ENCODE data around the gene RSU1.
"Not testable (repeated sequence)": the region's sequence is repeated elsewhere in the genome, so short reads cannot be mapped to it uniquely, and the experiment has no call there.

The RSU1 gene

DNA sequence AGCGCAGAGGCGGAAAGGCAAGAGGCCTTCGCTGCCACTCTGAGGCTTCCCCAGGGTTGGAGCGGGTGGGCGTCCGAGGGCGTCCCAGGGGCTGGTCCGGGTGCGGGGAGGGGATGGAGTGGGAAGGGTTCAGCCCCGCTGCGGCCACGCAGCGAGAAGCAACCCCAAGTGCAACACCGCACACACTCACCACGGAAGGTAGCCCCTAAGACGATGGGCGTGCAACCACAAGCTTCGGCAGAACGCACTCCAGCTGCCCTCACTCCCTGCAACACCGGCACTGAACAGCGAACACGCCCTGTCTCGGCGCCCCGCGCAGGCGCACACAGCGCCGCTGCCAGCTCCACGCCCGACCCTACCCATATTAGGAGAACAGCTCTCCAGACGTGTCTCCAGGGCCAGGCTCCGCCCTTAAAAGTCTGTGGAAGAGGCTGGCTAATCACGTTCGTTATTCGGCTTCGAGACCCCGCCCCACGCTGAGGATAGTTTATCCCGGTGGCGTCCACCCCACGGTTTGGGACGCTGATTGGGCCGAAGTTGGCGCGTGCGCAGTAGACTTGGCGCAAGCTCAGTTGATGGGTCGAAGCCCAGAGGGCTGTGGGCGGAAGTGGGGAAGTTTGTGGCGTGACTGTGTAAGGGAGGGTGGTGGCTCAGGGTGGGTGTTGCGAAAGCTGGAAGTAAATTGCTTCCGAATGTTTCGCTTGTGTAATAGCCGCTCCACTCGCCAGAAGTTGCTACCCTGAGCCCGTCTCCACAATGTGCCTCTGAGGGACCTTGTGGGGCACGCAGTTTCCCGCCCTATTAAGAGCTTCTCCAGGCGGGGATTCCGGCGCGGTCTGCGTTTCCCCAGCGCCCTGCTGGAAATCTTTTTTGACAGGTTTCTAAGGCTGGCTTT is at the start of gene RSU1:
RSU1 (minus strand) TSS at position 300 of the 895 bp plus-strand sequence. CDS start 343 bp downstream, outside the sequence.
- peak; percentile 99 for DNase-seq

DNA sequence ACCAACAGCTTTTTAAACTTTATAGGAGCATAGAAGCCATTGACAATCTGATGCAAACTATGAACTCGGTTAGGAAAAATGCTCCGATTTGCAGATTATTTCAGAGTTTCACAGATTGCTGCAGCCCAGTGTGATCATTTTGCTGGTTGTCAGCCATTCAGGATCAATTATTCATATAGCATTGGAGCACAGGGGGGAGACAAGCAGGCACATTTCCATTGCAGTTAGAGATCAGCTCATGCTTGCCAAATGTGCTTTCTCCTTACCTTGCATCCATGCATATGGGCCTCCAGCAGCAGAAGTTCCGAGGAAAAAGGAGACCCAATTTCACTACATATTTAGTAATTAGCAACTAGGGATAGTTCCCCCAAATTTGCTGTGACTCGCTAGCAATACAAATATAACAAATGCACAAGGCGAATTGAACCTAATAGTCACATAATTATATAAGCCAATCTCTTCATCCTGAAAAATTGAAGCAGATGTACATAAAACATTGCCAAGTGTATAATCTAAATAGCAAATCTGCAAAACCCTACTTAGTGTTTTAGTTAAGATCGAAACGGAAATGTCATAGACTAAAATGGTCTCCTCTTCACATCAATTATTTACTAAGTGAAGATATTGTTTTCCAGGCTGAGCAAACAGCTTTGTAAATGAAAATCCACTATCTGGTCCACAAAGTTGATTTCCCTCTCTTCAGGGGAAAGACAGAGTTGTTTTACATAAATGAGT is 49.5 kb upstream of the RSU1 start:
- no peak for DNase-seq

DNA sequence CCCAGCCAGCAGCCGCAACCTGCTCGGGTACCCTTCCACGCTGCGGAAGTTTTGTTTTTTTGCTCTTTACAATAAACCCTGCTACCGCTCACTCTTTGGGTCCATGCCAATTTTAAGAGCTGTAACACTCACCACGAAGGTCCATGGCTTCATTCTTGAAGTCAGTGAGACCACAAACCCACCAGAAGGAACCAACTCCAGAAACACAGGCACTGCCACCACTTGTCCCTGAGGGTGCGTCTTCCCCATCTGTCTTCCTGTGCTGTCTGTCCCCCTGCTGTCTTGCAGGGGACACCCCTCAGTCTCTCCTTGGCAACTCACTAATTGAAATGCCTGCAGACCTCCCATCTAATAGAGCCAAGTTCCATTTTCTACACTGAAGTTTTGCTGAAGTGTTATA is 48.5 kb upstream of the RSU1 start:
- DNase-seq, result no peak

DNA sequence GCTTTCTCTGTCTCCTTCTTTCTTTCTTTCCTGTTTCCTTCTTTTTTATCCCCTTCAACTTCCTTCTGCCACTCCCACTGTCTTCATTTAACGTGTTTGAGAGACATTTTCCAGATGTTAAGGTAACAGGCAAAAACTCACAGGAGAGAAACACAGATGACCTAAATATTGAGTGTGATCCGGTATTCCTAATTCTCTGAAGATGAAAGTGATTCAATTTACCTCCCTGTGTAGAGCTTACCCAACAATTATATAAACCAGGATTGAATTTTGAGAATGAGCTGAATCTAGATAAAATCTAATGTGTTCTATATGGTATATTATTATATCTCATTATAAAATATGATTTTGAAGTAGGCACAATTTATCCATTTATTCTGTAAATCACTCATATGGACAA is 46.5 kb upstream of the RSU1 start:
- no peak for DNase-seq

DNA sequence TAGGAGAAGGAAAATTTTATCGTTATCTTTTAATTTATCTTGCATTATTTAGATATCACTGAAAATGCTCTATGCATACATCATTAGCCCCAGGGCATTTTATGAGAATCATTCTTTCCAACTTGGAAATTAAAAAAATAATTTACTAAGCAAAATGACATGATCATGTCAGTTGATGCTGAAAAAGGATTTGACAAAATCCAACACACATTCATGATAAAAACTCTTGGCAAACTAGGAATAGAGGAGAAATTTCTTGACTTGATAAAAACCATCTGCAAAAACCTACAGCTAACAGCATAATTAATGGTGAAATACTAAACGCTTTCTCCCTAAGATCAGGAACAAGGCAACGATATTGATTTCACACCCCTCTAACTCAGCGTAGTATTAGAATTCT is 40.2 kb upstream of the RSU1 start:
- no peak for DNase-seq

DNA sequence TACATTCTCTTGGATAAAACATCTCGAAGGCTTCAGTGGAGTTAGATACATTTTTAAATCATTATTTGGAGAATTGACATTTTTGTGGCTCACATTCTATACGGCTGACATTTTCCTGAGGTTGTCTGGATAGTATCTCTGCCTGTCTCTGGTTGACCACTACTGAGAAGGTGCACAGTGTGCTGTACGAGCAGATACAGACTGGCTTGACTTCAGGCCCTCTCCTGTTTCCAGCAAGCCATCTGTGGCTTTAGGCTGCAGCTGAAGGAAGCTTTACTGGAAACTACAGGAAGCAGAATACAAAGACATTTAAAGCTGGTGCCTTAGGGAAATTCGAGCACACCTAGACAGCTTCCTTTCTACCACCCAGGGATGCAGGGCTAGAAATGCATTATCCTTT is 39.3 kb upstream of the RSU1 start:
- no peak for DNase-seq

DNA sequence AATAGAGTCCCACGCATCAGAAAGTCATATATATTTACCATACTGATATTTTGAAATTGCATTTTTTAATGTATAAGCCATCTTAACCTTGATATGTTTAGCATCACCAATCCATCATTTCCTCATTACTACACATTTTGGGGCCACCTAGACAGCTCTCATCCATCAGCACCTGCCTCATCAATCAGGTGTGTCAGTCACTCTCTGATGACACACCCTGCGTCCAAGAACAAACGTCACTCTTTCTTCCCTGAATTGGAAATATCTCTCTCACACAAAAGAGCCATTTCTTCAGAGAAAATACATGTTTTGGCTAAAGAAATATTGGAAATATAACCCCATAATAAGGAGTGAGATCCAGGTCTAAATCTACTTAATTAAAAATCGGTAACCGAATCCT is 38.9 kb upstream of the RSU1 start:
- no peak for DNase-seq

DNA sequence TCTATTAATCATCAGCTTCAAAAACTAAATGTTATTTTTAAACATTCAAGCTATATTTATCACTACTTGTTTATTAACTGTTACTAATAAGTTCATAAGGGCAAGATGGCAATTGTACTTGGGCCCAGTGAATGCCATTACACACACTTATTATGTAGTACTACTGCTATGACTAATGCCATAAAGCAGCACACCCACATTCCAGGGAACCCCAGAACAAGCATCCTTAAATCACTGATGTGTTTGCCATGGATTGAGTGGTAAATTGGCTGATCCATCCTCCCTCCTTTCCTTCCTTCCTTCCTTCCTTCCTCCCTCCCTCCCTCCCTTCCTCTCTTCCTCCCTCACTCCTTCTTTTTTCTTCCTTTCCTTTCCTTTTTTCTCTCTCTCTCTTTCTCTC is 37.4 kb upstream of the RSU1 start:
- peak; percentile 47 for DNase-seq

DNA sequence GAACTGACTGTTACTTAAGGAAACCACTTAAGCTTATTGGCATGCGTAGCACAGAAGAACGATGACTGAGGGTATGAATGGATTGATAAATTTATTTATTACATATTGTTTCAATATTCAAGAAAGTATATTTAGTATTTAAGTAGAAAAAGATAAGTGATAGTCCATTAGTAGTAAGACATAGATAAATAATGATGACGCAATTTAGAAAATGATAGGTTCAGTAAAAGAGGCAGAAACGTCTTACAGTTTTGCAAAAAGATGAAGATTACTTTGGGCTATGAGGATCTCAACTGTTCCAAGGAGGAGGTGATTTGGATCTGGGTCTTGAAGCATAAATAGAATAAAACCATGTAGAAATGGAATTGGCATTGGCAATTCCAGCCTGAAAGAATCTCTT is 36.6 kb upstream of the RSU1 start:
- DNase-seq, result no peak

DNA sequence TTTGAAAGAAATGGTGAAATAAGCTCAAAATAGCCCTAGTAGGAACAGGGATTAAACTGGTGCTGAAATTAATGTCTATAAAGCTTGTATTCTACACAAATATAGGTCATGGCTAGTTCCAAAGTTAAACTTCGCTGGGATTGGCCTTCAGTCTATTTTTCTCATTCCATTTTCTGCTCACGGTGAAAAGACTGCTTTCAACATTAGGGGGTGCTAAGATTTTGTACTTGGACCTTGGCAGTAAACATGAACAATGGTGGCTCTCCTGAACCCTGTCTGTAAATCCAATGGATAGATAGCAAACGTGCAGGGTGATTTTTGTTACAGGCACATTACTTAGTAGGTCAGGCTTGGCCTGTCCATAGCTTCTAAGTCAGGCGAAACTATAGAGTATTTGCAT is 36.0 kb upstream of the RSU1 start:
- DNase-seq, result no peak

DNA sequence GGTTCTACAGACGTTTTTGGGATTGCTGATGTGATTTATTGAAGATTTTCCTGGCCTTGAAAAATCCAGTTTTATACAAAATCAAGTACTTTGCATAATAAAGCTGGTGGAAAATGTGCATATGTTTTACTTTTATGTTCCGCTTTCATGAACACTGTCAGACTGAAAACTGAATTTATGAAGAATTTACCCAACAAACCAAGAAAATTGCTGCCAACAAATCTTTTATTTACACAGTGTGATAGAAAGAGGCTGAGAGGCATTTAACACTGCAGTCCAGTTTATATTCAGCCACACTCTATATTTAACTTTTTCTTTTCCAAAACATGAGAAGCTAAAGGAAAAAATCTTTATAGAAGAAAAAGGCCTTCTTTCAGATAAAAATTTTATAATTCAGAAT is 35.4 kb upstream of the RSU1 start:
- no peak for DNase-seq

DNA sequence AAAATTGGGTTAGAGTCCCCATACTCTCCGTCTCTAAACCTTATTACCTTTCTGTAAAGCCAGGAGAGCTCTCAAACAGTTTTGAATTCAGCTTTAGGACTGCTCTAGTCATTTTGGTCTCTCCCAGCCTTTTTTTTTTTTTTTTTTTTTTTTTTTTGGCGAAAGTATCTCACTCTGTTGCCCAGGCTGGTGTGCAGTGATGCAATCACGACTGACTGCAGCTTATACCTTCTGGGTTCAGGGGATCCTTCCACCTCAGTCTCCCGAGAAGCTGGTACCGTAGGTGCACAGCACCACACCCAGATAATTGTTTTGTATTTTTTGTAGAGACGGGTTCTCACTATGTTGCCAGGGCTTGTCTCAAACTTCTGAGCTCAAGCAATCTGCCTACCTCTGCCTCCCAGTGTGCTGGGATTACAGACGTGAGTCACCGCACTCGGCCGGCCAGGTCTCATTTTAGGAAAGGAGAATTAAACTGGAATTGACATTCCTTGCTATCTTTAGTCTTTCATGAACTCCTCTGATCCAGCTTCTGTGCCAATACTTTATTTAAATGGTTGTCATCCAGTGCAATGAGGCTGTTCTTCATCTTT is 31.4 kb upstream of the RSU1 start:
- DNase-seq, result peak; percentile 36

DNA sequence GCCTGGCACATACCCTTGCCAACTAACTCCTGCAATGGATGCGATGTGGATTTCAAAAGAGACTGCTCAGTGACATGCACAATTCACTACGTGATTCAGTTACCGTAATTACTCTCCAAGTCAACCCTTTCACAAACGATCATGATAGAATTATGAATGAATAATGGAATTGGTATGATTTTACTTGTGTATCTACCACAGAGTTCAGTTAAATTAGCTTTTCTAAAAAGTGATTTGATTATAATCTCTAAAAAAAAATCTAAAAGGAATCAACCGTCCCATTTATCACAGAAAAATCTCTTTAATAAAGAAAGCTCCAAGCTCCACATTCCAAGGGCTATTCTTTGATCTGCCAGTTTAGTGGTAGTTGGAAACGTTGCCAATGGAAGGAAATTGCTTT is 30.4 kb upstream of the RSU1 start:
- DNase-seq, result no peak

DNA sequence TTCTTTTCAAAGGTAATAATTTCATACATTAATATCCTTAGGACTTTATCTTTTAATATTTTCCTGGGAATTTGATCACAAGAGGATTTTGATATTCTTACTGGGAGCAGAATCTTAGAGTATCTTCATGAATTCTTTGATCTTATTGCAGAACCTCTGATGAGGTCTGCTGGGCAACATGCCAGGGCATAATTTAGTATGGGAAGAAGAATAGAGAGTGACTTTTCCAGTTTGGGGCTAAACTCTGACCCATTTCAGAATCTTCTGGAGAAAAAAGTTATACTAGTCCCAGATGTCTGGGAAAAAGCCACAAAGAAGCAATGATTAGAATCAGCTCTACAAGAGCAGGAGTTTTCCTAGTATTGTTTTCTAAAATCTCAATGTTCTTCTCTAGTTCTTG is 28.0 kb upstream of the RSU1 start:
- DNase-seq, result no peak

DNA sequence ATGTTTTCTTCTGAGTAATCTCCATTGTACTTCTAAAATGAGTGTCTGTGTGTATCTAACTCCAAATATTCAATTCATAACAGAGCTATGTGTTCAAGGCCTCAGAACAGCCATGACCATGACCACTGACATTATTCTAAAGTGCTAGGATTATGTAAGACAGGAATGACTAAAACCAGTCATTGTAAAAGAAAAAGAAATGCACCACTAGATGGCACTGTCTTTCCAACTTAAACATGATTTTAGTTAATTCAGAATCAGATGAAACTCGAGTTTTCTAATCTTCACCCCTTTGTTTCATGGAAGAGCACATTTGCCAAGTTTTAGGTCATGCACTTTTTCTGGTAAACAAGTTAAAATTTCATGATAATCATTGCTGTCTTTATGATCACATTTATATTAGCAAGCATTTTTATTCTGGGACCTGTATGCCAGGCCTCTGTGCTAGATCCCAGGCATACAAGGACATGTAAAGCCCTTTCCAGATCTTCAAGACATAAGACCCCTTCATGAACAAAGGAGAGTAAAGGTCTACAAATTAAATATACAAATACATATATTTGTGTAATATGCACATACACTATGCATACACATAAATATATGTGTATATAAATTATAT is 26.1 kb upstream of the RSU1 start:
- DNase-seq, result peak; percentile 39

DNA sequence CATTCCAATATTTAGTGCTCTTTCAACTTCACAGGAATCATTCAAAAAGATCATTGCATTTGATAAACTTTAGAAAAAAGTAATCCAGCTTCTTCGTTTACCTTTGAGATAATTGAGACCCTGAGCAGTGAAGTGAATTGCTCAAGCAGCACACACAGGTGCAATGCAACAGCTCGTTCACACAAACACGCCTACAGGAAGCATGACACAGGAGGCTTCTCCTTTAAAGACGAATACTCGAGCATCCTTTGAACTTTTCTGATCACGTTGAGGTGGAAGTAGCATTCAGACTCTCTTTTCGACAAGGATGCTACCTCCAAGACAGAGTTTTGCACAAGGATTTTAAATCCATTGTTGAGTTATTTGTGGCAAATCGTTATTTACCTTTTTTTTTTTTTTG is 18.0 kb upstream of the RSU1 start:
- DNase-seq, result no peak

DNA sequence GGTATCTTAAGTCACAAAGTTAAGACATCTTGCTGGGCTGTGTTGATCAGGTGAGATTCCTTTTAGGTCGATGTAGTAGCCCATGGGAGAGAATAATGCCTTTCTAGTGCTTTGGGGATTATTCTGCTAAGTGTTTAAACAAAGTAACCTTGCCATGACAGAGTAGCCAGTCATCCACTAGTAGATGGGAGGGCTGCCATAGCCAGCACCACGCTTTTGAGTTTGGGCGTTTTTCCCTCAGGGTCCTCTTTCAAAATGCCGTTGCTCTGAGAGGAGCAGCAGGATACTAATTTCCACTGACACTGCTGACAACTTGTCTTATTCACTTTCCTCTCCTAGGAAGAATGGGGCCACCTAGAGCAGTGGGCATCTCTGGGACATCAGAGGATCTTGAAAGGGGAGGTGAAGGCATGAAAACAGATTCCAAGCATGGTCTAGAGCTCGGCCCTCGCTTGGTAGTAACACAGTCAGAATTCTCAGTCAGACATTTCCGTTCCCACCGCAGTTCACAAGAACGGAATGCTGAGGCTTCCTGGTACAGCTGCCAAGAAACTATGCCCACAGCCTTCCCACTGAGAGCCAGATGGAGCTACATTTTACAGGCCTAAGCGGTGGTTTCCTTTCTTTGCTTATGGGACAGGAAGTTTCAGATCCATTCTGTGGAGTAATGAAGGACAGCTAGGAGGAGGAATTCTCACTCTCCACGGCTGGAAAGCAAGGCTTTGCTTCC is 15.3 kb upstream of the RSU1 start:
- DNase-seq, result peak; percentile 83

DNA sequence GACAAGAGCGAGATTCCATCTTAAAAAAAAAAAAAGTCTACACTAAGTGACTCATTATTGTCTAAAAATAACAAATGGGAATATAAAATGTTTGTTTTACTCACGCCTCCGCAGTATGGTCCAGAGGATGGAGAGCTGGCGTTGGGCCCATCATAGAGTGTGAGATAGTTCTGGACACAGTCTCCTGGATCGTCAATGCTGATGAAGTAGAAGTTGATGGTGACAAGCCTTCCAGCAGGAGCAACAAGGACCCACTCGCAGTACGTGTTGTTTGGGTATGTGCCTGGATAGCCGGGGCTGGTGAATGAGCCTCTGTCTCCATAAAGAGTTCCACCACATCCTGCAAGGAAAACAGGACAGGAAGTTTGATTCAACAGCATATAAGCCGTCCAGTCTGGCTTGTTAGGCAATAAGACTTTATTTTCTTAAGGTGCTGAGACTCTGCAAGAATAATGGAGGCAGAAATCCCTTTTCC is 11.5 kb upstream of the RSU1 start:
- no peak for DNase-seq

DNA sequence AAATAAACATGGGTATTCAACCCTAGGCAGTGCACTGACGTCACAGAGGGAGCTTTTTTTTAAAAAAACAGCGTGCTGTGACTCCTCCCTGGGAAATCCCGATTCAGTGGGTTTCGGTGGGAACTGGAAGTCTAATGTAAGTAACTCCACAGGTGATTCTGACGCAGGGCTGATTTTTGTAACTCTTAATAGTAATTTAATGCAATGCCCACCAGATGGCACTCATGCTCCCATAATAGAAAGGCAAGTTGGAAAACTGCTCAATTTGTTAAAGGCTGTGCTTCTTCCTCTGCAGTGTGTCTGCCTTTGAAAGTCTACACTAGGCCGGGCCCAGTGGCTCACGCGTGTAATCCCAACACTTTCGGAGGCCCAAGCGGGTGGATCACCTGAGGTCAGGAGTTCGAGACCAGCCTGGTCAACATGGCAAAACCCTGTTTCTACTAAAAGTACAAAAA is 10.9 kb upstream of the RSU1 start:
- DNase-seq, result peak; percentile 22

DNA sequence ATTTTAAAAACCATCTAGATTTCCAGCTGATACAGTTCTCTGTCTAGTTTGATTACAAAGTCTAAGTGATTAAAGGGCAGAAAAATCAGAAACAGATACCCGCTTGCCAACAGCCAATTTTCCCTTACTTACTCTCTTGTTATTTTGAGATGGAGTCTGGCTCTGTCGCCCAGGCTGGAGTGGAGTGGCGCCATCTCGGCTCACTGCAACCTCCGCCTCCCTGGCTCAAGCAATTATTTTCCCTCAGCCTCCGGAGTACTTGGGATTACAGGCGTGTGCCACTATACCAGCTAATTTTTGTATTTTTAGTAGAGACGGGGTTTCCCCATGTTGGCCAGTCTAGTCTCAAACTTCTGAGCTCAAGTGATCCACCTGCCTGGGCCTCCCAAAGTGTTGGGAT is 10.2 kb upstream of the RSU1 start:
- DNase-seq, result not testable (repeated sequence)

DNA sequence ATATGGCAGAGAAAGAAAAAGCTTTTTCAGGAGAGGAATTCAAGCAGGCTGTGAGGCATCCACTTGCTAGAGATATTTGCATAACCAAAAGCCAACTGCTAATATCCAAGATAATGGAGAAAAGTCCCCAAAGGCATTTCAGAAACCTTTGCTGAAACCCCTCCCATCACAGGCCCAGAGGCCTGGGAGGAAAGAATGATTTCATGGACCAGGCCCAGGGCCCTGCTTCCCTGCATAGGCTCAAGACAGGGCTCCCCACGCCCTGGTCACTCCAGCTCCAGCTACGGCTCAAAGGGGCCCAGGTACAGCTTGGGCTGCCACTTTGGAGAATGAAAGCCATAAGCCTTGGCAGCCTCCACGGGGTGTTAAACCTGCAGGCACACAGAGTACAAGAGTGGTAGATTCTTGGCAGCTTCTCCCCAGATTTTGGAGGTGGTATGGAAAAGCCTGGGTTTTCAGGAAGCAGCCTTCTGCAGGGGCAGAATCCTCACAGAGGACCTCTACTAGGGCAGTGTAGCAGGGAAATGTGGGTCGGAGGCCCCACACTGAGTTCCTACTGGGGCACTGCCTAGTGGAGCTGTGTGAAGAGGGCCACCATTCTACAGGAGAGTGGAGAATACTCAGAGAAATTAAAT is 5.6 kb upstream of the RSU1 start:
- no peak for DNase-seq

DNA sequence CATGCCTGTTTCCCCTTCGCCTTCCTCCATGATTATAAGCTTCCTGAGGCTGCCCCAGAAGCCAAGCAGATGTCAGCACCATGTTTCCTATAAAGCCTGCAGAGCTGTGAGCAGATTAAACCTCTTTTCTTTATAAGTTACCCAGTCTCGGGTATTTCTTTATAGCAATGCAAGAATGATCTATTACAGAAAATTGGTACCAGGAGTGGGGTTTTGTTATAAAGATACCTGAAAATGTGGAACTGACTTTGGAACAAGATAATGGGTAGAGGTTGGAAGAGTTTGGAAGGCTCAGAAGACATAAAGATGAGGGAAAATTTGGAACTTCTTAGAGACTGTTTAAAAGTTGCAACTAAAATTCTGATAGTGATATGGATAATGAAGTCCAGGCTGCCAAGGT is 4.8 kb upstream of the RSU1 start:
- no peak for DNase-seq
